Progenitor cell of endocrine pancreas (in vitro differentiated cells): ENCODE measurements around the gene ERP27. TPM values are rescaled to one million over a fixed set of nuclear protein-coding genes. Genes with fewer than 3 reads are reported as not detected.

Experiments
- DNase-seq: peaks from one replicate; pipeline ENCODE4 v3.0.0; 2021; ENCODE audit warnings: low spot score; ENCODE audit not compliant: unreplicated experiment
- H3K27ac Mint-ChIP-seq: 2 replicates; pipeline ENCODE4 v1.8.0; 2021; ENCODE audit warnings: mild to moderate bottlenecking, moderate library complexity, mixed read lengths
- H3K27me3 Mint-ChIP-seq: 2 replicates; pipeline ENCODE4 v1.8.0; 2021; ENCODE audit warnings: mixed read lengths
- H3K36me3 Mint-ChIP-seq: 2 replicates; pipeline ENCODE4 v1.8.0; 2022; ENCODE audit warnings: mixed read lengths; ENCODE audit not compliant: insufficient read depth
- H3K4me1 Mint-ChIP-seq: 2 replicates; pipeline ENCODE4 v1.8.0; 2021; ENCODE audit warnings: low read depth, mixed read lengths
- H3K4me3 Mint-ChIP-seq: 2 replicates; pipeline ENCODE4 v1.8.0; 2021; ENCODE audit warnings: low read depth, mild to moderate bottlenecking, moderate library complexity, mixed read lengths
- H3K9me3 Mint-ChIP-seq: 2 replicates; pipeline ENCODE4 v1.8.0; 2021; ENCODE audit warnings: low read depth, mixed read lengths
- total RNA-seq: library from RNA; stranded (reverse); gene quantifications from 2 replicates; pipeline ENCODE4 v1.2.1, GENCODE V29; 2021
- TF ChIP-seq, protein P1 (sequence below): fragments of 200-600 bp; sonication (generic); IDR thresholded peaks from one replicate; pipeline ENCODE4 v1.5.0; 2021; ENCODE audit warnings: antibody characterized with exemption, mild to moderate bottlenecking; ENCODE audit not compliant: unreplicated experiment

Gene ERP27
- total RNA-seq, 1 donor from 2014 or later, result 22.8 TPM

DNA sequence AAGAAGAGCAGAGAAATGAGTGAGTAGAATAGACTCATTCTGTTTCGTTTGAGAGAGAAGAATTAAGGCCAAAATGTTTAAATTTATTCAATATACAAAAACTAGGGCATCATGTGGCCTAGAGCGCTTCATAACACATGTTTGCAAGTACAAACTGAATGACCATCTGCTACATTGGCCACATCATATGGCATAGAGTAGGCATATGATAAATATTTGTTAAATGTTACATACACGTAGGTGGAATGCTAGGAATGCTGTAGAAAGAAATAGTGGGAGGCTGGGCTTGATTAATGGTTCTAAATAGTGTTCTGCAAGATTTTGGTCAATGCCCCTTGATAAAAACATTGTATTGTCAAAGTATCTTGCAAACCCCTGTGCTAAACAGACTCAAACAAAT lies 63.5 kb downstream of the ERP27 start:
- Mint-ChIP-seq H3K27me3 (no peaks in the 10 kb centered on the region), H3K36me3 (no peaks in the 10 kb centered on the region), H3K9me3 (no peaks in the 10 kb centered on the region), H3K4me1 (peaks cover 9% of the 10 kb centered on the region), H3K4me3 (no peak overlapping the region), H3K27ac (no peak overlapping the region)
- TF ChIP-seq, protein P1, sequence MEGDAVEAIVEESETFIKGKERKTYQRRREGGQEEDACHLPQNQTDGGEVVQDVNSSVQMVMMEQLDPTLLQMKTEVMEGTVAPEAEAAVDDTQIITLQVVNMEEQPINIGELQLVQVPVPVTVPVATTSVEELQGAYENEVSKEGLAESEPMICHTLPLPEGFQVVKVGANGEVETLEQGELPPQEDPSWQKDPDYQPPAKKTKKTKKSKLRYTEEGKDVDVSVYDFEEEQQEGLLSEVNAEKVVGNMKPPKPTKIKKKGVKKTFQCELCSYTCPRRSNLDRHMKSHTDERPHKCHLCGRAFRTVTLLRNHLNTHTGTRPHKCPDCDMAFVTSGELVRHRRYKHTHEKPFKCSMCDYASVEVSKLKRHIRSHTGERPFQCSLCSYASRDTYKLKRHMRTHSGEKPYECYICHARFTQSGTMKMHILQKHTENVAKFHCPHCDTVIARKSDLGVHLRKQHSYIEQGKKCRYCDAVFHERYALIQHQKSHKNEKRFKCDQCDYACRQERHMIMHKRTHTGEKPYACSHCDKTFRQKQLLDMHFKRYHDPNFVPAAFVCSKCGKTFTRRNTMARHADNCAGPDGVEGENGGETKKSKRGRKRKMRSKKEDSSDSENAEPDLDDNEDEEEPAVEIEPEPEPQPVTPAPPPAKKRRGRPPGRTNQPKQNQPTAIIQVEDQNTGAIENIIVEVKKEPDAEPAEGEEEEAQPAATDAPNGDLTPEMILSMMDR, result no peak
- DNase-seq, result no peak

DNA sequence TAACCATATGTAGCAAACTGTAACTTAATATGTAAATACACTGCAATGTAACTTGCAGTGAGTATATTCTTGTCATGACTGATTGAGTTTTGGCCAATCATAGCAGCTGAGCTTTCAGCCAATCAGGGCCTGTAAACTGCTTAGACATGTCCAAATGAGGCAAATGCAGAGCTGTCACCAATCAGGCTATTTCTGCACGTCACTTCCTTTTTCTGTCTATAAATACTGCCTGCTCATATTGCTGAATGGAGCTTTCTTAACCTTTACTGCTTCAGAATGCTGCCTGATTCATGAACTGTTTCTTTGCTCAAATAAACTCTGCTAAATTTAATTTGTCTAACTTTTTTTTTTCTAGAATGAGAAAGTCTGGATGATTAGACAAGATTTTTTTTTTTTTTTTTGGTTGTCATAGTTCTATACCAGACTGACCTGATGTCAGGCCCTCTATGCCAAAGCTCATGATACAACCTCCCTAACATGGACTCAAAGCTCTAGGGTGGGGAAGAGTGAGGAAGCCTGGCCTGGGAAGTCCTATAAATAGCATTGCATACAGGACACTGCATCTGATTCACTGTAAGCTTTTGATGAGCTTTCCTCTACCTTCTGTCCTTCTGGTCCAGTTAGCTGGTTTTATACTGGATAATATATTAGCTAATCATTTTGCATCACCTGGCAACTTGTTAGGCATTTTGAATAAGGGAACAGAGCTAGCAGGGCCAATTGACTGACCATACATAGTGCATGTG lies 64.7 kb downstream of the ERP27 start:
- H3K36me3 Mint-ChIP-seq, result no peaks in the 10 kb centered on the region
- H3K27ac Mint-ChIP-seq, result no peak overlapping the region
- TF ChIP-seq, protein P1, result no peak
- H3K4me1 Mint-ChIP-seq, result peaks cover 9% of the 10 kb centered on the region
- DNase-seq, result no peak
- H3K27me3 Mint-ChIP-seq, result no peaks in the 10 kb centered on the region
- no peak overlapping the region for H3K4me3 Mint-ChIP-seq
- no peaks in the 10 kb centered on the region for H3K9me3 Mint-ChIP-seq

DNA sequence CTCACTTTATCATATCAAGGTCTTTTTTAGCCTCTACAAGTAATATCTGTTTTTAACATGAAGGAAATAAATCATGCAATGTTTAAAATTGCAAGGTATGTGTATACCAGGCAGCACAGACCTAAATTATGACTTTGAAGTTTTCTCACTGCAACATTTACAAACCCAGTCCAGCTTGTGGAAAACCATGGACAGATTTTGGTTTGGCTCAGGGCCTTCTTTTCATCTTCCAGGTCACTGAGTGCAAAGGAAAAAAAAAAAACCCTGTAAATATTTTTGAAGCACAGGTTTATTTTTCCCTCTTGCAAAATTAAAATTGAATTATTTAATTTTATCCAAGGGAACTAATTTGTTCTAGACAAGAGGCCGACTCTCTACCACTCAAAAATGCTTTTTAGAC lies 66.5 kb downstream of the ERP27 start:
- Mint-ChIP-seq H3K27me3 (no peaks in the 10 kb centered on the region), H3K4me1 (peaks cover 9% of the 10 kb centered on the region), H3K27ac (no peak overlapping the region), H3K9me3 (peaks cover 13% of the 10 kb centered on the region), H3K36me3 (no peaks in the 10 kb centered on the region), H3K4me3 (no peak overlapping the region)
- TF ChIP-seq, protein P1, result no peak
- DNase-seq, result no peak

DNA sequence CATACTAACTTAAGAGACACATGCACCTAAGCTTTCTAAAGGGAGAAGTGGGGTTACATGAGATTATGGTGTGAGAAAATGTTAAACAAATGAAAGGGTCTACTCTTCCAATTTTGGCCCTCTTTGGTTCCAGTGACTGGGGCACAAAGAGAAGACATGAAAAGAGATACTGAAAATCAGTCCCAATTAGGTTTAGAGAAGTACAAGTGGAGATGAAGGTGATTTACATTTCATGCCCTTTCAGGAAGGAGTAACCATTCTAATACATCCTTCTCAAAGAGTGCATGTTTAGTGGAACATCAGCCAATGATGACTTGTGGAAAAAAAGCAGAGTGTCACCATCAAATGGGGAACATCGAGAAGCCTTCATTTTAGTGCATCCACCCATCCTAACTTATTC lies 67.1 kb downstream of the ERP27 start:
- TF ChIP-seq, protein P1, result no peak
- Mint-ChIP-seq H3K27ac (no peak overlapping the region), H3K36me3 (no peaks in the 10 kb centered on the region), H3K4me3 (no peak overlapping the region), H3K27me3 (no peaks in the 10 kb centered on the region), H3K9me3 (peaks cover 13% of the 10 kb centered on the region), H3K4me1 (peaks cover 9% of the 10 kb centered on the region)
- no peak for DNase-seq

DNA sequence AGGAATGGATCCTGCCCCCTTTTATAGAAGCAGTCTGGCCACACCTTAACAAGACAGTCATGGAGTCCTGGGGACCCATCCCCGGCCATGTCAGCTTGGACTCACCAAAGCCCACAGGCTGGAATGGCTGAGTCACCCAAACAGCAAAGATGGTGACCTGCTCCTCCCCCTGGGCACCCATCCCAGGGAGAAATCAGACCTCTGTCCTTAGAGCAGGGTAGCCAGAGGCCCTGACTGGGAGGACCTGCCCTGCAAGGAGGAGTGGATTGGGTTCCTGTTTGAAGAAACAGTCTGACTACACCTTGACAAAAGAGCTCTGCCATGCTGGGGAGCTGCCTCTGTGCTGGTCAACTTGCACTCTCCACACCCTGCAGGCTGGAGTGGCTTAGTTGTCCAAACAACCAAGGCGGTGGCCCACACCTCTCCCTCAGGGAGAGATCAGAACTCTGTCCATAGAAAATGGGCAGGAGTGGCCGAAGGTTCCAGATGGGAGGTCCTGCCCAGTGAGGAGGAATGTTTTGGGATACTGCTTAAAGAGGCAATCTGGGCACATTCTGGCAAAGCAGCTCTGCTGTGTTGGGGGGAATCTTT lies 69.3 kb downstream of the ERP27 start:
- Mint-ChIP-seq H3K36me3 (no peaks in the 10 kb centered on the region), H3K9me3 (peaks cover 25% of the 10 kb centered on the region), H3K4me1 (no peaks in the 10 kb centered on the region), H3K4me3 (no peak overlapping the region), H3K27me3 (no peaks in the 10 kb centered on the region), H3K27ac (no peak overlapping the region)
- TF ChIP-seq, protein P1, result no peak
- DNase-seq, result no peak

Other genes starting within 250 kb of the ERP27 start
- 1.2 and 1.7 TPM in 2 replicates for gene GUCY2C, start 241.9 kb downstream of the ERP27 start, total RNA-seq
- 112 and 117 TPM in 2 replicates for gene WBP11, start 135.1 kb downstream of the ERP27 start, total RNA-seq
- gene C12orf60, start 134.9 kb downstream of the ERP27 start, total RNA-seq, result 2.7 and 3.5 TPM in 2 replicates
- gene SMCO3, start 124.4 kb downstream of the ERP27 start, total RNA-seq, result not detected in 2 replicates
- gene ART4, start 95.0 kb downstream of the ERP27 start, total RNA-seq, result 0.18 and 0.29 TPM in 2 replicates
- gene MGP, start 52.7 kb downstream of the ERP27 start, total RNA-seq, result not detected in 2 replicates
- gene ARHGDIB, start 23.1 kb upstream of the ERP27 start, total RNA-seq, result 0.79 and 1.7 TPM in 2 replicates
- not detected in 2 replicates for gene PDE6H, start 34.5 kb upstream of the ERP27 start, total RNA-seq